Osteoblast (primary cell): ENCODE results near the gene KDR. TPM values are rescaled to one million over a fixed set of nuclear protein-coding genes. Genes with fewer than 3 reads are reported as not detected.

Source experiments
- DNase-seq: peaks from one replicate; pipeline ENCODE4 v3.0.0; 2011; ENCODE audit warnings: low spot score, mixed read lengths; ENCODE audit not compliant: insufficient read length; ENCODE audit errors: missing footprints
- H2AFZ ChIP-seq: 2 replicates; pipeline ENCODE4 v1.6.0; 2011; ENCODE audit warnings: mild to moderate bottlenecking, low read length
- H3K27ac ChIP-seq: 2 replicates; pipeline ENCODE4 v1.5.1; 2011; ENCODE audit warnings: mild to moderate bottlenecking, low read depth, low read length, moderate library complexity
- H3K27me3 ChIP-seq: 2 replicates; pipeline ENCODE4 v1.6.0; 2012; ENCODE audit warnings: mild to moderate bottlenecking, control low read depth, inconsistent platforms, low read length, moderate library complexity; ENCODE audit not compliant: insufficient read depth
- H3K36me3 ChIP-seq: 2 replicates; pipeline ENCODE4 v1.5.1; 2011; ENCODE audit warnings: mild to moderate bottlenecking, low read length, control low read depth, moderate library complexity; ENCODE audit not compliant: insufficient read depth
- H3K4me1 ChIP-seq: 2 replicates; pipeline ENCODE4 v1.5.1; 2011; ENCODE audit warnings: mild to moderate bottlenecking, low read length, control low read depth, moderate library complexity; ENCODE audit not compliant: insufficient read depth
- H3K4me2 ChIP-seq: 2 replicates; pipeline ENCODE4 v1.6.0; 2011; ENCODE audit warnings: mild to moderate bottlenecking, low read length; ENCODE audit not compliant: insufficient read depth
- H3K4me3 ChIP-seq: fragments of 200-600 bp; sonication (generic); 3 replicates; pipeline ENCODE4 v1.5.1; 2012; ENCODE audit warnings: mild to moderate bottlenecking, low read length, inconsistent platforms; ENCODE audit not compliant: insufficient read depth
- H3K79me2 ChIP-seq: 2 replicates; pipeline ENCODE4 v1.6.0; 2012; ENCODE audit warnings: mild to moderate bottlenecking, low read length, control low read depth, inconsistent platforms; ENCODE audit not compliant: insufficient read depth
- H3K9me3 ChIP-seq: 2 replicates; pipeline ENCODE4 v1.5.1; 2011; ENCODE audit warnings: low read depth, low read length, control low read depth
- H4K20me1 ChIP-seq: 2 replicates; pipeline ENCODE4 v1.6.0; 2012; ENCODE audit warnings: mild to moderate bottlenecking, low read length, control low read depth; ENCODE audit not compliant: insufficient read depth
- CTCF ChIP-seq: IDR thresholded peaks from 2 replicates; pipeline ENCODE4 v1.5.1; 2011; ENCODE audit warnings: mild to moderate bottlenecking, low read depth, low read length, moderate library complexity; ENCODE audit errors: extremely low read depth
- total RNA-seq: library from RNA; depleted of rRNA; stranded (reverse); fragments of >200 nt; gene quantifications from 2 replicates; pipeline ENCODE4 v1.2.3, GENCODE V29; 2012

KDR gene
- total RNA-seq, 1 donor: not detected

GRCh38 chr4:55118397-55118796 is 7.0 kb downstream of the KDR start:
- Histone ChIP-seq H3K9me3 (no peaks in the 10 kb centered on the region), H3K27me3 (peaks cover 2% of the 10 kb centered on the region), H3K4me2 (no peak overlapping the region), H4K20me1 (no peaks in the 10 kb centered on the region), H3K4me1 (no peaks in the 10 kb centered on the region), H3K4me3 (no peak overlapping the region), H3K27ac (no peak overlapping the region), H2AFZ (no peak overlapping the region), H3K79me2 (no peaks in the 10 kb centered on the region), H3K36me3 (no peaks in the 10 kb centered on the region)
- DNase-seq: no peak
- no peak for TF ChIP-seq CTCF

GRCh38 chr4:55117511-55117910 is 7.9 kb downstream of the KDR start:
- Histone ChIP-seq H3K4me2 (no peak overlapping the region), H3K4me1 (no peaks in the 10 kb centered on the region), H3K36me3 (no peaks in the 10 kb centered on the region), H4K20me1 (no peaks in the 10 kb centered on the region), H2AFZ (no peak overlapping the region), H3K4me3 (no peak overlapping the region), H3K79me2 (no peaks in the 10 kb centered on the region), H3K27me3 (no peaks in the 10 kb centered on the region), H3K27ac (no peak overlapping the region), H3K9me3 (no peaks in the 10 kb centered on the region)
- no peak for TF ChIP-seq CTCF
- no peak for DNase-seq

GRCh38 chr4:55116450-55116849 is 8.9 kb downstream of the KDR start:
- Histone ChIP-seq H3K4me3 (no peak overlapping the region), H3K4me2 (no peak overlapping the region), H4K20me1 (no peaks in the 10 kb centered on the region), H3K4me1 (no peaks in the 10 kb centered on the region), H2AFZ (no peak overlapping the region), H3K27ac (no peak overlapping the region), H3K27me3 (no peaks in the 10 kb centered on the region), H3K9me3 (no peaks in the 10 kb centered on the region), H3K79me2 (no peaks in the 10 kb centered on the region), H3K36me3 (no peaks in the 10 kb centered on the region)
- no peak for TF ChIP-seq CTCF
- peak; percentile 32 for DNase-seq

GRCh38 chr4:55111601-55112000 is 13.8 kb downstream of the KDR start:
- Histone ChIP-seq H4K20me1 (no peaks in the 10 kb centered on the region), H3K27me3 (no peaks in the 10 kb centered on the region), H2AFZ (no peak overlapping the region), H3K36me3 (no peaks in the 10 kb centered on the region), H3K27ac (no peak overlapping the region), H3K4me2 (no peak overlapping the region), H3K4me1 (no peaks in the 10 kb centered on the region), H3K79me2 (no peaks in the 10 kb centered on the region), H3K4me3 (no peak overlapping the region), H3K9me3 (no peaks in the 10 kb centered on the region)
- no peak for TF ChIP-seq CTCF
- no peak for DNase-seq
